Renal cortex interstitium (tissue), 11 donors: ENCODE measurements around the gene SLC66A2. TPM values are rescaled to one million over a fixed set of nuclear protein-coding genes. Genes with fewer than 3 reads are reported as not detected.

Experiments used
- DNase-seq, 11 donors: peaks; one replicate each; pipeline ENCODE4 v3.0.0-alpha.2; 2013; ENCODE audit warnings: low read depth in 9 of 11, low spot score in 4 of 11; ENCODE audit errors: extremely low read depth in 1 of 11
- polyA plus RNA-seq, 3 donors: library from polyadenylated mRNA; unstranded; fragments of 120-200 nt; gene quantifications; one replicate each; pipeline ENCODE4 v1.2.1, GENCODE V29; 2013; ENCODE audit not compliant: insufficient read length in 3 of 3

The SLC66A2 gene
- polyA plus RNA-seq, 3 donors: 18.8 to 31.0 (median 29.6) TPM

- DNase-seq: no peak
Observed at GRCh38 chr18:79927607-79928562, 23.6 kb downstream of the SLC66A2 start.

- no peak for DNase-seq
Observed at GRCh38 chr18:79926715-79927606, 24.5 kb downstream of the SLC66A2 start.

DNA sequence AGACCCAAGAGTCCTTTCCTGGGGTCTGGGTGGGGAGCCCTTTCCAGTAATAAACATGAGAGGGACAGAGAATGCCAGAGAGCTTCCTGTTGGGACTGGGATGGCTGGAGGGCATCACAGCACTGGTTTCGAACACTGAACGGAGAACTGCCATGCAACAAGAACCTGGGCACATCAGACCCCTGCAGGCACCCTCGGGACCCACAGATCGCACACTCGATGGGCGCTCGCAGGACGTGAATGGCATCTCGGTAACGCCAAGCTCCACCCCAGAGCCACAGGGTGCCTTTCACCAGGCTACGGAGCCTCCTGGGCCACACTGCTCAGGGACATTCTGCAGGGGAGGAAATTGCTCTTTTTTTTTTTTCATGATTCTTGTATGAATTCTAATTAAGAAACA, 25.1 kb downstream of the SLC66A2 start:
- DNase-seq: no peak

- DNase-seq: peak in 2 of 11 donors; percentile 22 to 43
Observed at GRCh38 chr18:79924814-79925731, 26.4 kb downstream of the SLC66A2 start.

- DNase-seq: no peak
Observed at GRCh38 chr18:79923896-79924585, 27.4 kb downstream of the SLC66A2 start.

DNA sequence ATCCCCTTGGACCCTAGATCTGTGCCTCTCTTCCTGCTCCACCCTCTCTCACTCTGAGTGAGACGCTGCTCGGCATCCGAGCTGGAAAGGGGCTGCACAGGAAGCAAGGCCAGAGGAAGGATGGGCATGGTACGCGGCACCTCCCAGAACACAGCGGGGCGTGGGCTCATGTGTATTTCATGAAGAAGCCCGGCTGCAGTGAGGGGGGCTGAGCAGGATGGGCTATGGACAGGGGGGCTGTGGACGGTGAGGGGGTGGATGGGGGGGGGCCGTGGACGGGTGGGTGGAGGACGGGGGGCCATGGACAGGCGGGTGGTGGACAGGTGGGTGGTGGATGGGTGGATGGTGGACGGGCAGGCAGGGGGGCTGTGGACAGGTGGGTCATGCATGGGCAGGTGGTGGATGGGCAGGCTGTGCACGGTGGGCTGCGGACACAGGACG, 28.5 kb downstream of the SLC66A2 start:
- no peak for DNase-seq

DNA sequence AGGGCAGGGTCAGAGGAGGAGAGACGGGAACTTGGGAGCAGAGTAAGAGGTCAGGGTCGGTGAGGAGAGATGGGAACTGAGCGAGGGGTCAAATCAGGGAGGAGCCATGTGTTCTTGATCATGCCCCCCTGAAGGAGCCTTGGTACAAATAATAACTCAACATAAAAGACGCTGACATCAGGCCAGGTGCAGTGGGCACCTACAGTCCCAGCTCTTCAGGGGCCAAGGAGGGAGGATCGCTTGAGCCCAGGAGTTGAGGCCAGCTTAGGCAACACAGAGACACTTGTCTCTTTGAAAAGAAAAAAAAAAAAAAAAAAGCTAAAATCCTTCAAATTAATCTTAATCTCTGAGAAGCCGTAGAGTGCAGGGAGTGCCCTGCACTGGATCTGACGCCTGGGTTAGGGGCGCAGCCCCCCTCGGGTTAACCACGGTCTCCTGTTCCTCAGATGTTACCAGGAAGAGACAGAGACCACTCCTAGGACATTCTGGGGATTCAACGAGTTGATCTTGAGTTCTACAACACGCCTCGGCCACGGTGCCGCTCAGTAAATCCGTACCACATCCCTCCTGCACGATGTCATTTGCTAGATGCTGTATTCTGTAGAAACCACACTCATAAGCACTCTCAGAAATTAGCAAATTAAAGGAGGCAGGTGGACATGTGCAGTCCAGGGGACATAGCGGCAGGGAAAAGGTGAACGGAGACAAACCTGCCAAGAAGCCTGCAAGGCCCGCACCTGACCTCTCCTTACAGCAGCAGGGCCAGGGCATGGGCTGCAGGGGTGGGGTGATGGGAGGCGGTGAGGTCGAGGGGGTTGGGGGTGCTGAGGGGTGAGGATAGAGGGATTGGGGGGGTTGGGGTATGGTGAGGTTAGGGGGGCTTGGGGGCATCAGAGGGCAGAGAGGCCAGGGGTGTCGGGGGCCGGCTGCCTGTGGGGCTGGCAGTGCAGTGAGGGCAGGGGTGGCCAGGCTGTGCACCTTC, 29.2 kb downstream of the SLC66A2 start:
- no peak for DNase-seq

GRCh38 chr18:79919089-79919488, 32.4 kb downstream of the SLC66A2 start:
- DNase-seq: no peak

DNA sequence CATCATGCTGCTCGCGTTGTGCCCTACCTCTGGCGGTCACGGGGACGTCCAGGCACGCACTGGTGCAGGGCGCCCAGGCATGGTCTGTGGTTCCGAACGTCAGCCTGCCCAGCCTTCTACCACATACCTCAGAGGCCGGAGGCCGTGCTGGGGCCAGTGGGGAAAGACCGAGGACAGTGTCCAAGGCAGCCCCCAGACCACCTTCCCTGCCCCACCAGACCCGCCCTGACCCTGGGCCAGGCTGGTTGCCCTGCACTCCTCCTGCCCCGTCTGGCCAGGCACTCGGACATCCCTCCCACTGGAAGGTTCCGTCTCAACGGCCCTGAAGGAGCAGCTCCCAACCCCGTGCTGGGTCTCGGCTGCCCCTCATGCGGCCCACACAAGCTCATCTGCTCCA, 32.8 kb downstream of the SLC66A2 start:
- DNase-seq: no peak

DNA sequence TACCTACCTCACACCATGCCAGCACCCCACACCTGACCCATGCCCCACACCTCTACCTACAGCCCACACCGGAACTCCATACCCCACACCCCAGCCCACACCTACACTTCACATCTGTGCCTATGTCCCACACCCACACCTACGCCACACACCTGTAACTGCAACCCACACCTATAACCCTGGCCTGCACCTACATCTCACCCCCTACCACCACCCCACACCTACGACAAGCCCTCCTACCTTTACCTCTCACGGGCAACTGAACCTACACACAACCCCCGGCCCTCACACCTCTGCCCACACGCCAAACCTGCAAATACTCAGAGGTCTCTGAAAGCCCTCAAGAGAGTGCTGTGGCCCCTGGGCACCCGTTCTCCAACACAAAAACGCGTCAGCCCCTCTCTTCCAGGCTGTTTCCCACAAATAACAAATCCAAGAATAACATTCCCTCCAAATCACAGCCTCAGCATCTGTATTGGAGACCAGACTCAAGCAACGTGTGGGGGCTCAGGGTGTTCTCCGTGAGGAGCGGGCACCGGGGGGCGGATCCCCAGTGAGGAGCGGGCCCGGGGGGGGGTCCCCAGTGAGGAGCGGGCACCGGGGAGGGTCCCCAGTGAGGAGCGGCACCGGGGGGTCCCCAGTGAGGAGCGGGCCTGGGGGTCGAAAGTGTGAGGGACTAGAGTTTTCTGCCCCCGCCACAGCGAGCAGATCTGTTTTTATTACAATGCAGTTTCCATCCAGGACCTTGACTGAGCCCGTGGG, 33.4 kb downstream of the SLC66A2 start:
- DNase-seq: no peak

GRCh38 chr18:79917169-79917852, 34.1 kb downstream of the SLC66A2 start:
- DNase-seq: no peak

DNA sequence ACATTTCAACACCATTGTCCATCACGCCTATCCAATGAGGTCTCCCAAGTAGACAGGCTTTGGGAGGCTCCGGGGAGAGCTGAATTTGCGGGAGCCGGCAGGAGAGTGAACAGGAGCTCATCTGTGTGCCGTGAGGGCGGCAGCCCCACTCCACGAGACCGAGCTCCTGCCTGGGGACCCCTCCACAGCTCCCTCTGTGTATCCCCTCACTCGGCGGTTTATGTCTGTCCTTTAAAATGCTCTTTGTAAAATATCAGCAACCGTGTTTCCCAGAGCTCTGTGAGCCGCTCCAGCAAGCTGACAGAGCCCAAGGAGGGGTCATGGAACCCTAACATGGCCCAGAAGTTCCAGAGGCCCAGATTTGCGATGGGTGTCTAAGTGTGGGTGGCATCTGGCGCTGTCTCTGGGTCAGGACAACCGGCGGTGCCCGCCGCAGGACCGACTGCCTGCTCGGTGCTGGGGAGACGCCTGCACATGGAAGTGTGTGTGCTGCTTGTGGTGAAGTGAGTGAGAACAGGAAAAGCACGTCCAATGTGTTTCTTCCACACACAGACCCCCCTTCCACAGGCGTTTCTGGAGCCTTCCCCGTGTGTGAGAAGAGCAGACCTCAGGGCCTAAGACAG, 34.8 kb downstream of the SLC66A2 start:
- no peak for DNase-seq

GRCh38 chr18:79916128-79916494, 35.3 kb downstream of the SLC66A2 start:
- no peak for DNase-seq

DNA sequence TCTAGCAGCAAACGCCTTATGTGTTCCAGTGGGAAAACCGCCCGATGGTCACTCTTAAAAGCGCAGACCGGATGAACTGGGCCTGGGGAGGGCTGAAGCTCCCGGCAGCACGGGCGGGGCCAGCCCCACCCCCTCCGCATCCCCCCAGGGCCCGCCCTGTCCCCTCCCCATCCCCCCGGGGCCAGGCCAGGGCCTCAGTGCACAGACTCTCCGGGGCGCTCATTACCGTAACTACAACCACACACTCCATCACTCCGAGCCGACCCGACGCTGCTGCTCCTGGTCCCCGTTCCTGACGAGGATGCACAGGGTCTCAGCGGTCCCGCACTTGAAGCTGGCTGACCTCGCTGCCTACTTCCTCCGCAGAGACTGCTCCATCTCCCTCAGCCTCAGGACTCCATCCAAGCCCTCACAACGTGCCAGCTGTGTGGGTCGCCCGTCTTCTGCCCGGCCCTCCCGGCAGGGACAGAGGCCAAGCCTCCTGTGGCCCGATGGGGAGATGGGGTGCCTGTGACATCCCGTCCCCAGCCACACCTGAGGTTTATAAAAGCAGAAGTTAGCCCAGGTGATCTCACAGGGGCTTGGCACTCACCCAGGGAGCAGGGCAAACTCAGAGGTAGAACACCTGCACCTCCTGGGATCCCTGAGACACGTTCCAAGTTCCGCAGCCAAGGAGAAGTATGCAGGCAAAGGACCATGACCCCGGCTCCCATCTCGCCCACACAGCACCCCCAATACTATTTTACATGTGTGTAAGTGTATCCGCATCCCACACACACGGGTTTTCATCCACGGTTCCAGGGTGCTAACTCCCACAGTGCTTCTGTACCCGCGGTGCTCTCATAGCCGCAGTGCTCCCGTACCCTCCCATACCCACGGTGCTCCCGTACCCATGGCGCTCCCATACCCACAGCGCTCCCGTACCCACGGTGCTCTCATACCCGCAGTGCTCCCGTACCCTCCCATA, 36.0 kb downstream of the SLC66A2 start:
- no peak for DNase-seq
